HG03103 (cell line): ENCODE data around the gene PTAFR.

ENCODE experiments used
- ATAC-seq: cut with Tn5 transposase; IDR thresholded peaks from one replicate; pipeline ENCODE4 v1.9.1; 2021; ENCODE audit warnings: low read depth; ENCODE audit not compliant: unreplicated experiment

Gene PTAFR, protein sequence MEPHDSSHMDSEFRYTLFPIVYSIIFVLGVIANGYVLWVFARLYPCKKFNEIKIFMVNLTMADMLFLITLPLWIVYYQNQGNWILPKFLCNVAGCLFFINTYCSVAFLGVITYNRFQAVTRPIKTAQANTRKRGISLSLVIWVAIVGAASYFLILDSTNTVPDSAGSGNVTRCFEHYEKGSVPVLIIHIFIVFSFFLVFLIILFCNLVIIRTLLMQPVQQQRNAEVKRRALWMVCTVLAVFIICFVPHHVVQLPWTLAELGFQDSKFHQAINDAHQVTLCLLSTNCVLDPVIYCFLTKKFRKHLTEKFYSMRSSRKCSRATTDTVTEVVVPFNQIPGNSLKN

DNA sequence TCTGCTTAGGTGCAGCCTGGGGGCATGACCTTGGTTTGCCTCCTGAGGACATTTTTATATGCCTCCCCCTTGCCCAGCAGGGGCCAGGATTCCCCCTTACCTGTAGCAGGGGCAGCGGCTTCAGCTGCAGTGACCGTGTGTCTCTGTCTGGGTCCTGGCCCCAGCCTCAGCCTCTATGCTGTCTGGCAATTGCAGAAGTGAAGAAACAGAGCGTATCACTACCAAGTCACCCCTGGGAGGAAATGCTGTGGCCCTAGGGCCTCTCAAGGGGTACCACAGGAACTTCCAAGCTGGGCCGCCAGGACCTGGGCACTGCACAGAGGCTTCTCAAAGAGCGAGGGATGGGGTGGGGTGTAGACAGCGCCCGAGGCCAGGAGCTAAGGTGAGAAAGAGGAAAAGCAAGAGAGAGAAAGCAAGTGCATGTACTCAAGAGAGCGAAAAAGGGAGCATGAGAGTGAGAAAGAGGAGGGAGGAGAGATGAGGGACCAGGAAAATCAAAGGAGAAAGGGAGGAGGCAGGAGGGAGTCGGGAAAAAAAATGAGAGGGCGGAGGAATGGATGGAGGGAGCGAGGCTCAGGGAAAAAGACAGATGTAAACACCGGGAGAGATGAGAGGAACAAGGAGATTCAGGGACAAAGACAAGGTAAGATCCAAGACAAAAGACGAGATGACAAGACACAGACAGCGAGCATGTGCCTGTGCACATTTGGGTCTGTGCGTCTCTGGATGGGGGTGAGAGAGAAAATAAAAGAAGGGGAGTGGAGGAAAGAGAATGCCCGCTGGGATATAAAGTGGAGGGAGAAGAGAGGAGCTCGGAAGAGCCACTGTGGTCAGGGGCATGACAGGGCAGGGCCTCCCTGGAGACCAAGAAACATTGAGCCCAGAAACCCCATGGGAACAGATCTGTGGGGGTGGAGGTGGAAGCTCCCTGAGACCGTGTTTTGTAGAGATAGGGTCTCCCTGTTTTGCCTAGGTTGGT, at the start of gene PTAFR:
PTAFR (minus strand) TSS at position 199 of the 979 bp plus-strand sequence. CDS start 25,669 bp downstream, outside the sequence.
- no peak for ATAC-seq

DNA sequence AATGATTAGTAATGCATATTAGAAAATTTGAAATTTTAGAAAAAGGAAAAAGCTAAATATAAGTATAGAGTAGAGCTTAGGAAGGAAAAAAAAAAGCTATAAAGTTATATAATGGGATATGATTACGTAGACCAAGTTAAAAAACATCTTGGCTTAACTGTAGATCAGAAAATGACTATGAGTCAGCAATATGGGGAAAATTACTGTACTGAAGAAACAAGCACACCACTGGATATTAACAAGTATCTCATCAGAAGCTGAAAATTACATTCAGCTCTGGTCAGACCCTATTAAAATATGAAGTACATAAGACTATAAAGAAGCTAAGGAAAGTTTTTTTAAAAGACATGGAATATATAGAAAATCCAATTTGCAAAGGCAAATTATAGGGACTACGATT, 36.8 kb upstream of the PTAFR start:
- no peak for ATAC-seq

GRCh38 chr1:28209700-28210099, 33.2 kb upstream of the PTAFR start:
- ATAC-seq = no peak

GRCh38 chr1:28208818-28209441, 32.4 kb upstream of the PTAFR start:
- no peak for ATAC-seq

- no peak for ATAC-seq
These were observed 28.8 kb upstream of the PTAFR start for GRCh38 chr1:28205243-28205642.

GRCh38 chr1:28200234-28200873, 23.9 kb upstream of the PTAFR start:
- no peak for ATAC-seq

DNA sequence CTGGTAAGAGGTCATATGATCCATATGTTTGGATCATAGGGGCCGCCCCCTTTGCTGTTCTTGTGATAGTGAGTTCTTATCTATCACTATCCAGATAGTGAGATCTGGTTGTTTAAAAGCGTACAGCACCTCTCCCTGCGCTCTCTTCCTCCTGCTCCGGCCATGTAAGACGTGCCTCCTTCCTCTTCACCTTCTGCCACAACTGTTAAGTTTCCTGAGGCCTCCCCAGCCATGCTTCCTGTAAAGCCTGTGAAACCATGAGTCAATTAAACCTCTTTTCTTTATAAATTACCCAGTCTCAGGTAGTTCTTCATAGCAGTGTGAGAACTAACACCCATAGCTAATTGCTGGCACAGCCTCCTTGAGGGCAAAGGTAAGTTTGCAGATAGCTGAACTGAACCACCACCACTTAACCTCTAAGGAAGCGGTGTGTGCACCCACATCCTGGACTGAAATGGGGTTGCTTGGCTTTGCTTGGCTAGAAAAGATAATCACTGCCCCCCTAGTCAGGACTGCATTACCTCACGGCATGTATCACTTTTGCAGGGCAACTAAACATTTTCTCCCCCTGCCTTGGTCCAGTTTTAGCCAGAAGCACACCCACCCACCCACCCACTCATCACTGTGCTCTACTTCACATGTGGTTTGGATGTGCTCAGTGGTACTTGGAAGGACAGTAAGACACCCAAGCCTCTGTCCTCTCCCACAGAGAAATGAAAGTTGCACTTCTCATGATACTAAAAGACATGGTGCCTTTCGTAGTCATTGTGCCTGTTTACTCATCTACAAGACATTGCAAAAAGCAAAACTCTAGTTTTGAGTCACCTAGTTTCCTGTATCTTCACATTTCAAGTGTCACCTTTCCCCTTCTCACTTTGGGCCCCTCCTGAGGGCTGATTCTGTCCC, 23.1 kb upstream of the PTAFR start:
- ATAC-seq = peak; percentile 86

DNA sequence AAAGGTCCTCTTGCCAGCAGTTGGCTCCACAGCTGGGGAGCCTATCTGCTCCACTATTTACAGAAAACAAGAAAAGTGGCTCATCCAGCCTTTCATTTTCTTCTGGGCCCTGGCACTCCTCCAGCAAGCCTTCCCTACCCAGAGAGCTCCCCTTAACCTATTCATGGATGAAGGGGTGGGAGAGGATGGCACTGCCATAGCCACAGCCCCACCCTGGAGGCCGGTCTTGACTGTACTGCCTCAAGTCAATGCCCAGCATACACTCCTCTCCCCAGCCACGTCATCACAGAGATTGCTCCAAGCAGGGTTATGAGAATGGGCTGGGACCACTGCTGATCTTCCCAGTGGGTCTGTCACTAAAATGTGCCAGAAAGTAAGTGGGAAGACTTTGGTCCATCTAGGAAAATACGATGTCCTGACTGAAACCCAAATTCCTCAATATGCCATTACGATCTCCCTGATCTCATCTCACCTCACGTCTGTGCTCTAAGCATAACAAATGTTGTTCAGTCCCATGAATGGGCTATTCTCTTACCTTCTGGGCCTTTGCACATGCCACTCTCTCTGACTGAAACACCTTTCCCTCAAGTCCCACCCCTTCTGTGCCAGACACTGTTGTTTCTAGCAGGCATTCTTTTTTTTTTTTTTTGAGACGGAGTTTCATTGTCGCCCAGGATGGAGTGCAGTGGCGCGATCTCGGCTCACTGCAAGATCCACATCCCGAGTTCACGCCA, 21.4 kb upstream of the PTAFR start:
- ATAC-seq = no peak

- ATAC-seq = no peak
These were observed 19.8 kb upstream of the PTAFR start for GRCh38 chr1:28196330-28196729.

DNA sequence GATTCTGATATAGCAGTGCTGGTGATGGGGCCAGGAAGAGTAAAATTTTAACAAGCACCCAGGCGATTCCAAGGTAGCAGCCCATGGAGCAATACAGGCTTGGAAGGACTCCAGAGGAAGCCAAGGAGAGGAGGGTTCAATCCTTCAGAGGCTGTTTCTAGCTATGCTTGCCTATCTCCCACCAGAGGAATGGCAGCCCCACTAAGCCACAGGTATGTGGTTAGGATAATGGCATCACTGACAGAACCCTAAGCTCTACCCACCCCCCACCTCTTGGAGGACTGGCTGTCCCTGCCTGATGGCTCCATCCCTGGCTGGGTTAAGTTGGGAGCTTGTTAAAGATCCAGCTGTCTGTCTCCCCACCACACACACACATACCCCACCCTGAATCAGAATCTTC, 19.3 kb upstream of the PTAFR start:
- no peak for ATAC-seq

GRCh38 chr1:28194326-28195035, 18.0 kb upstream of the PTAFR start:
- no peak for ATAC-seq

DNA sequence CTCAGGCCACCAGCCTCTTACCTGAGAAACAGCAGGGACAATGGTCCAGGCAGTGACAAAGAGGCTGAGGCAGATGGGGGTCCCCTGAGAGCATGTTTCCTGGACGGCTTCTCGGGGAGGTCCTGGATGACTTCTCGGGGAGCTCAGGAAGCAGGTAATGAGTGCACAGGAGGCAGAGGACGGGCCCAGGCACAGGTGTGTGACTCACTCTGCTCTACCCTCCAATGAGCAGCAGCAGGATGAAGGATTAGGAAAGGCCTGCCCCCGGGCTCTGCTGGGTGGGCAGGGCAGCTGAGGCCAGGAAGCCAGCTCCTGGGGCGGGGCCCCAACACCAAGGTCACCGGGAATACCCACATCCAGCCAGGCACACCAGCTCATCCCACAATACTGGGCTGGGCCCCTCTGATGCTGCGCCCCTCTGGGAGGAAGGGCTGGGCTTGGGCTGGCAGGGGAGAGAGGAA, 17.2 kb upstream of the PTAFR start:
- ATAC-seq = no peak

GRCh38 chr1:28190996-28191645, 14.6 kb upstream of the PTAFR start:
- no peak for ATAC-seq

- no peak for ATAC-seq
These were observed 14.0 kb upstream of the PTAFR start for GRCh38 chr1:28190337-28190979.

DNA sequence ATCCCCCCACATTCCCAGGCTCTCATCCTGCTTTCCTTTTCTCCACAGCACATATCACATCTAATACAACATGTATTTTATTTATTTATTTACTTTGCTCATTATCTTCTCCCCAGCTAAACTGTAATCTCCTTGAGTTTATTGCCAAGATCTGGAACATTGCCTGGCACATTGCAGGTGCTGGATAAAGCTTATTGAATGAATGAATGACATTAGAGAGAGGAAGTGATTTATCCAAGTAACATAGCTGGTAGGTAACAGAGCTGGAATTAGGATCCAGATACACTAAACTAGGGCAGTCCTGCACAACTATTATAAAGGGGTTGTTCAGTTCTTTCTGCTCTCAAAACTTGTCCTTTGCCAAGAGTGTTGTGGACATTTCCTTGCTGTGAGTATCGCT, 8.6 kb upstream of the PTAFR start:
- no peak for ATAC-seq

- ATAC-seq = no peak
These were observed 4.1 kb upstream of the PTAFR start for GRCh38 chr1:28180306-28181305.
